WTC11 (cell line): ENCODE data around the gene HSF5. TPM values are rescaled to one million over a fixed set of nuclear protein-coding genes. Genes with fewer than 3 reads are reported as not detected.

ENCODE experiments used
- ATAC-seq: fragments of 200-7000 bp; cut with Tn5 transposase; 2 replicates; pipeline ENCODE4 v1.10.0; 2021; ENCODE audit warnings: mild to moderate bottlenecking, moderate library complexity
- CTCF ChIA-PET: fragments of 300-600 bp; sonication (Branson Sonifier 250); formaldehyde crosslinking; loops from one replicate; lab custom pipeline; 2021; ENCODE audit warnings: antibody characterized with exemption; lab: Charles Lee
- POLR2A ChIA-PET: fragments of 350-600 bp; sonication (Branson Sonifier 250); formaldehyde crosslinking; loops from one replicate; lab custom pipeline; 2021; ENCODE audit warnings: antibody characterized with exemption; lab: Charles Lee
- DNase-seq: peaks from one replicate; pipeline ENCODE4 v3.0.0; 2021; ENCODE audit warnings: low spot score
- H3K27ac Mint-ChIP-seq: 2 replicates; pipeline ENCODE4 v1.8.0; 2021; ENCODE audit warnings: mixed read lengths
- H3K27me3 Mint-ChIP-seq: 2 replicates; pipeline ENCODE4 v1.8.0; 2021; ENCODE audit warnings: low read depth, mild to moderate bottlenecking, moderate library complexity, mixed read lengths
- H3K36me3 Mint-ChIP-seq: 2 replicates; pipeline ENCODE4 v1.8.0; 2021; ENCODE audit warnings: mixed read lengths
- H3K4me1 Mint-ChIP-seq: 2 replicates; pipeline ENCODE4 v1.8.0; 2022; ENCODE audit warnings: mixed read lengths
- H3K4me3 Mint-ChIP-seq: 2 replicates; pipeline ENCODE4 v1.8.0; 2021; ENCODE audit warnings: mild to moderate bottlenecking, moderate library complexity, mixed read lengths
- H3K9me3 Mint-ChIP-seq: 2 replicates; pipeline ENCODE4 v1.8.0; 2021; ENCODE audit warnings: mixed read lengths
- ATF2 ChIP-seq: sonication (generic); formaldehyde crosslinking; IDR thresholded peaks from 2 replicates; pipeline ENCODE4 v1.8.1; 2022; ENCODE audit warnings: low read depth, missing genetic modification reagents, borderline replicate concordance
- CBFB ChIP-seq: sonication (generic); formaldehyde crosslinking; IDR thresholded peaks from 2 replicates; pipeline ENCODE4 v1.8.1; 2022; ENCODE audit warnings: mild to moderate bottlenecking, low read depth, missing genetic modification reagents
- E2F1 ChIP-seq: sonication (generic); formaldehyde crosslinking; IDR thresholded peaks from 2 replicates; pipeline ENCODE4 v1.8.0; 2022; ENCODE audit warnings: mild to moderate bottlenecking, missing genetic modification reagents
- ETV6 ChIP-seq: sonication (generic); formaldehyde crosslinking; IDR thresholded peaks from 2 replicates; pipeline ENCODE4 v1.8.1; 2022; ENCODE audit warnings: mild to moderate bottlenecking, missing genetic modification reagents
- GABPB1 ChIP-seq: sonication (generic); formaldehyde crosslinking; IDR thresholded peaks from 2 replicates; pipeline ENCODE4 v1.8.1; 2023; ENCODE audit warnings: mild to moderate bottlenecking, missing genetic modification reagents
- JUN ChIP-seq: sonication (generic); formaldehyde crosslinking; IDR thresholded peaks from 2 replicates; pipeline ENCODE4 v1.8.0; 2023; ENCODE audit warnings: mild to moderate bottlenecking, missing genetic modification reagents
- MXD4 ChIP-seq: fragments of 250-450 bp; sonication (Bioruptor Pico); IDR thresholded peaks from 2 replicates; pipeline ENCODE4 v1.8.0; 2021; ENCODE audit warnings: mild to moderate bottlenecking, moderate library complexity, borderline replicate concordance
- SP1 ChIP-seq: sonication (generic); formaldehyde crosslinking; conservative IDR thresholded peaks from 2 replicates; pipeline ENCODE4 v1.8.1; 2022; ENCODE audit warnings: missing genetic modification reagents
- ZNF263 ChIP-seq: sonication (generic); formaldehyde crosslinking; IDR thresholded peaks from 2 replicates; pipeline ENCODE4 v1.8.1; 2022; ENCODE audit warnings: low read depth, mild to moderate bottlenecking, moderate library complexity, missing genetic modification reagents
- ZNF423 ChIP-seq: fragments of 250-450 bp; sonication (Bioruptor Pico); IDR thresholded peaks from 2 replicates; pipeline ENCODE4 v2.1.2; 2022; ENCODE audit warnings: mild to moderate bottlenecking, moderate library complexity
- ZNF671 ChIP-seq: fragments of 250-450 bp; sonication (Bioruptor Pico); IDR thresholded peaks from 2 replicates; pipeline ENCODE4 v1.8.0; 2021; ENCODE audit warnings: mild to moderate bottlenecking
- total RNA-seq: library from RNA; stranded (reverse); gene quantifications from 3 replicates; pipeline ENCODE4 v1.2.3, GENCODE V29; 2021
- TF ChIP-seq, protein P1 (sequence below): sonication (generic); formaldehyde crosslinking; conservative IDR thresholded peaks from 2 replicates; pipeline ENCODE4 v1.8.1; 2022; ENCODE audit warnings: mild to moderate bottlenecking, missing genetic modification reagents
- TF ChIP-seq, protein P2 (sequence below): fragments of 250-450 bp; sonication (Bioruptor Pico); IDR thresholded peaks from 2 replicates; pipeline ENCODE4 v1.9.0; 2021; ENCODE audit warnings: mild to moderate bottlenecking, borderline replicate concordance
- TF ChIP-seq, protein P3 (sequence below): fragments of 250-450 bp; sonication (Bioruptor Pico); IDR thresholded peaks from 2 replicates; pipeline ENCODE4 v2.1.2; 2022; ENCODE audit warnings: mild to moderate bottlenecking, moderate library complexity

HSF5 gene
- total RNA-seq, 1 experiment from 2014 or later, result 0.09 TPM

- TF ChIP-seq CBFB (CRISPR knock-in tag) (no peak), MXD4 (CRISPR knock-in tag) (no peak), ATF2 (CRISPR knock-in tag) (no peak), GABPB1 (no peak), ZNF423 (CRISPR knock-in tag) (no peak)
- TF ChIP-seq, all 79 proteins: peak for 0
Measured at GRCh38 chr17:58375256-58375655, 113.0 kb downstream of the HSF5 start (continued).

DNA sequence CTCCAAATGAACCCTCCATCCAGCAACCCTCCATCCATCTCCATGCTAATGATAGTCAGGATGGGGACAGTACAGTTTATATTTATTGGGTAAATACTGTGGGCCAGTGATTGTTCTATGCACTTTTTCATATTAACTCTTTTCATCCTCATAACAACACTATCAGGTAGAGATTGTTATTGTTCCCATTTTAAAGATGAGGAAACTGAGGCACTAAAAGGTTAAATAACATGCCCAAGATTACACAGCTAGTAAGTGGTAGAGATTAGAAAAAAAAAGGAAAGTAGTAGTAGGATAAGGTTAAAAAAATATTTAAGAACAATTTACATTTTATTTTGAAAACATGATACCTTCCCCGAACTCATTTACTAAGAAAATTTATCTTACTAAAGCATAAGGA, 114.3 kb downstream of the HSF5 start:
- Mint-ChIP-seq H3K36me3 (no peaks in the 10 kb centered on the region), H3K27ac (no peak overlapping the region), H3K4me1 (peaks cover 34% of the 10 kb centered on the region), H3K9me3 (no peaks in the 10 kb centered on the region), H3K4me3 (no peak overlapping the region), H3K27me3 (no peaks in the 10 kb centered on the region)
- ChIA-PET POLR2A (no interaction called here), CTCF (no interaction called here)
- TF ChIP-seq ZNF263 (CRISPR knock-in tag) (no peak), ZNF671 (no peak), ETV6 (CRISPR knock-in tag) (no peak), E2F1 (CRISPR knock-in tag) (no peak), JUN (CRISPR knock-in tag) (no peak), SP1 (CRISPR knock-in tag) (no peak), MXD4 (CRISPR knock-in tag) (no peak)
- TF ChIP-seq, protein P1, sequence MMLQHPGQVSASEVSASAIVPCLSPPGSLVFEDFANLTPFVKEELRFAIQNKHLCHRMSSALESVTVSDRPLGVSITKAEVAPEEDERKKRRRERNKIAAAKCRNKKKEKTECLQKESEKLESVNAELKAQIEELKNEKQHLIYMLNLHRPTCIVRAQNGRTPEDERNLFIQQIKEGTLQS (CRISPR knock-in tag), result no peak
- TF ChIP-seq, protein P2, sequence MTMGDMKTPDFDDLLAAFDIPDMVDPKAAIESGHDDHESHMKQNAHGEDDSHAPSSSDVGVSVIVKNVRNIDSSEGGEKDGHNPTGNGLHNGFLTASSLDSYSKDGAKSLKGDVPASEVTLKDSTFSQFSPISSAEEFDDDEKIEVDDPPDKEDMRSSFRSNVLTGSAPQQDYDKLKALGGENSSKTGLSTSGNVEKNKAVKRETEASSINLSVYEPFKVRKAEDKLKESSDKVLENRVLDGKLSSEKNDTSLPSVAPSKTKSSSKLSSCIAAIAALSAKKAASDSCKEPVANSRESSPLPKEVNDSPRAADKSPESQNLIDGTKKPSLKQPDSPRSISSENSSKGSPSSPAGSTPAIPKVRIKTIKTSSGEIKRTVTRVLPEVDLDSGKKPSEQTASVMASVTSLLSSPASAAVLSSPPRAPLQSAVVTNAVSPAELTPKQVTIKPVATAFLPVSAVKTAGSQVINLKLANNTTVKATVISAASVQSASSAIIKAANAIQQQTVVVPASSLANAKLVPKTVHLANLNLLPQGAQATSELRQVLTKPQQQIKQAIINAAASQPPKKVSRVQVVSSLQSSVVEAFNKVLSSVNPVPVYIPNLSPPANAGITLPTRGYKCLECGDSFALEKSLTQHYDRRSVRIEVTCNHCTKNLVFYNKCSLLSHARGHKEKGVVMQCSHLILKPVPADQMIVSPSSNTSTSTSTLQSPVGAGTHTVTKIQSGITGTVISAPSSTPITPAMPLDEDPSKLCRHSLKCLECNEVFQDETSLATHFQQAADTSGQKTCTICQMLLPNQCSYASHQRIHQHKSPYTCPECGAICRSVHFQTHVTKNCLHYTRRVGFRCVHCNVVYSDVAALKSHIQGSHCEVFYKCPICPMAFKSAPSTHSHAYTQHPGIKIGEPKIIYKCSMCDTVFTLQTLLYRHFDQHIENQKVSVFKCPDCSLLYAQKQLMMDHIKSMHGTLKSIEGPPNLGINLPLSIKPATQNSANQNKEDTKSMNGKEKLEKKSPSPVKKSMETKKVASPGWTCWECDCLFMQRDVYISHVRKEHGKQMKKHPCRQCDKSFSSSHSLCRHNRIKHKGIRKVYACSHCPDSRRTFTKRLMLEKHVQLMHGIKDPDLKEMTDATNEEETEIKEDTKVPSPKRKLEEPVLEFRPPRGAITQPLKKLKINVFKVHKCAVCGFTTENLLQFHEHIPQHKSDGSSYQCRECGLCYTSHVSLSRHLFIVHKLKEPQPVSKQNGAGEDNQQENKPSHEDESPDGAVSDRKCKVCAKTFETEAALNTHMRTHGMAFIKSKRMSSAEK (CRISPR knock-in tag), result no peak
- no peak for ATAC-seq
- DNase-seq, result no peak

GRCh38 chr17:58373003-58373402, 115.2 kb downstream of the HSF5 start:
- POLR2A ChIA-PET, result interaction anchor here (0.5 to 1.1 kb wide), 2 partner anchors 21 to 86 kb away, joined by 6 read pairs; partner anchors contain the start of gene SUPT4H1
- no peak for TF ChIP-seq ZNF423 (CRISPR knock-in tag)
- TF ChIP-seq, protein P3, sequence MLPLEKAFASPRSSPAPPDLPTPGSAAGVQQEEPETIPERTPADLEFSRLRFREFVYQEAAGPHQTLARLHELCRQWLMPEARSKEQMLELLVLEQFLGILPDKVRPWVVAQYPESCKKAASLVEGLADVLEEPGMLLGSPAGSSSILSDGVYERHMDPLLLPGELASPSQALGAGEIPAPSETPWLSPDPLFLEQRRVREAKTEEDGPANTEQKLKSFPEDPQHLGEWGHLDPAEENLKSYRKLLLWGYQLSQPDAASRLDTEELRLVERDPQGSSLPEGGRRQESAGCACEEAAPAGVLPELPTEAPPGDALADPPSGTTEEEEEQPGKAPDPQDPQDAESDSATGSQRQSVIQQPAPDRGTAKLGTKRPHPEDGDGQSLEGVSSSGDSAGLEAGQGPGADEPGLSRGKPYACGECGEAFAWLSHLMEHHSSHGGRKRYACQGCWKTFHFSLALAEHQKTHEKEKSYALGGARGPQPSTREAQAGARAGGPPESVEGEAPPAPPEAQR (CRISPR knock-in tag), result no peak
- TF ChIP-seq, all 79 proteins: peak for 0
- H3K27me3 Mint-ChIP-seq, result no peaks in the 10 kb centered on the region
- no peaks in the 10 kb centered on the region for H3K9me3 Mint-ChIP-seq
- H3K4me3 Mint-ChIP-seq, result no peak overlapping the region
- H3K36me3 Mint-ChIP-seq, result no peaks in the 10 kb centered on the region
- ATAC-seq (no peak), DNase-seq (no peak)
- peaks cover 31% of the 10 kb centered on the region for H3K4me1 Mint-ChIP-seq
- CTCF ChIA-PET, result interaction anchor here (1.1 to 1.8 kb wide), 2 partner anchors 21 to 44 kb away, joined by 3 to 5 read pairs; partner anchors contain the start of genes RNF43 and SUPT4H1
- no peak overlapping the region; the same call in 1 of the 2 replicates for H3K27ac Mint-ChIP-seq
